Measurements from ENCODE around the gene TMEM219.
"Not testable (repeated sequence)": the region's sequence is repeated elsewhere in the genome, so short reads cannot be mapped to it uniquely, and the experiment has no call there.

DNA sequence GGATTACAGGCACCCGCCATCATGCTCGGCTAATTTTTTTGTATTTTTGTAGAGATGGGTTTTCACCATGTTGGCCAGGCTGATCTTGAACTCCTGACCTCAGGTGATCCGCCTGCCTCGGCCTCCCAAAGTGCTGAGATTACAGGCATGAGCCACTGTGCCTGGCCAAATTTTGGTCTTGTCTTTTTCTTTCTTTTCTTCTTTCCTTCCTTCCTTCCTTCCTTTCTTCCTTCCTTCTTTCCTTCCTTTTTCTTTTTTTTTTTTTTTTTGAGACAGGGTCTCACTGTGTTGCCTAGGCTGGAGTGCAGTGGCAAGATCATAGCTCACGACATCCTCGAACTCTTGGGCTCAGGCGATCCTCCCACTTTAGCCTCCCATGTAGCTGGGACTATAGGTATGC is 53.6 kb downstream of the TMEM219 start:
- TF ChIP-seq, protein P1, sequence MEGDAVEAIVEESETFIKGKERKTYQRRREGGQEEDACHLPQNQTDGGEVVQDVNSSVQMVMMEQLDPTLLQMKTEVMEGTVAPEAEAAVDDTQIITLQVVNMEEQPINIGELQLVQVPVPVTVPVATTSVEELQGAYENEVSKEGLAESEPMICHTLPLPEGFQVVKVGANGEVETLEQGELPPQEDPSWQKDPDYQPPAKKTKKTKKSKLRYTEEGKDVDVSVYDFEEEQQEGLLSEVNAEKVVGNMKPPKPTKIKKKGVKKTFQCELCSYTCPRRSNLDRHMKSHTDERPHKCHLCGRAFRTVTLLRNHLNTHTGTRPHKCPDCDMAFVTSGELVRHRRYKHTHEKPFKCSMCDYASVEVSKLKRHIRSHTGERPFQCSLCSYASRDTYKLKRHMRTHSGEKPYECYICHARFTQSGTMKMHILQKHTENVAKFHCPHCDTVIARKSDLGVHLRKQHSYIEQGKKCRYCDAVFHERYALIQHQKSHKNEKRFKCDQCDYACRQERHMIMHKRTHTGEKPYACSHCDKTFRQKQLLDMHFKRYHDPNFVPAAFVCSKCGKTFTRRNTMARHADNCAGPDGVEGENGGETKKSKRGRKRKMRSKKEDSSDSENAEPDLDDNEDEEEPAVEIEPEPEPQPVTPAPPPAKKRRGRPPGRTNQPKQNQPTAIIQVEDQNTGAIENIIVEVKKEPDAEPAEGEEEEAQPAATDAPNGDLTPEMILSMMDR (IDR thresholded peaks at IDR 0.05; ENCODE audit: insufficient read depth, low read length): not testable (repeated sequence)
- TF ChIP-seq POLR2AphosphoS5, GABPA (IDR thresholded peaks at IDR 0.05; ENCODE audit: low read depth): not testable (repeated sequence)
- TF ChIP-seq, protein P2, sequence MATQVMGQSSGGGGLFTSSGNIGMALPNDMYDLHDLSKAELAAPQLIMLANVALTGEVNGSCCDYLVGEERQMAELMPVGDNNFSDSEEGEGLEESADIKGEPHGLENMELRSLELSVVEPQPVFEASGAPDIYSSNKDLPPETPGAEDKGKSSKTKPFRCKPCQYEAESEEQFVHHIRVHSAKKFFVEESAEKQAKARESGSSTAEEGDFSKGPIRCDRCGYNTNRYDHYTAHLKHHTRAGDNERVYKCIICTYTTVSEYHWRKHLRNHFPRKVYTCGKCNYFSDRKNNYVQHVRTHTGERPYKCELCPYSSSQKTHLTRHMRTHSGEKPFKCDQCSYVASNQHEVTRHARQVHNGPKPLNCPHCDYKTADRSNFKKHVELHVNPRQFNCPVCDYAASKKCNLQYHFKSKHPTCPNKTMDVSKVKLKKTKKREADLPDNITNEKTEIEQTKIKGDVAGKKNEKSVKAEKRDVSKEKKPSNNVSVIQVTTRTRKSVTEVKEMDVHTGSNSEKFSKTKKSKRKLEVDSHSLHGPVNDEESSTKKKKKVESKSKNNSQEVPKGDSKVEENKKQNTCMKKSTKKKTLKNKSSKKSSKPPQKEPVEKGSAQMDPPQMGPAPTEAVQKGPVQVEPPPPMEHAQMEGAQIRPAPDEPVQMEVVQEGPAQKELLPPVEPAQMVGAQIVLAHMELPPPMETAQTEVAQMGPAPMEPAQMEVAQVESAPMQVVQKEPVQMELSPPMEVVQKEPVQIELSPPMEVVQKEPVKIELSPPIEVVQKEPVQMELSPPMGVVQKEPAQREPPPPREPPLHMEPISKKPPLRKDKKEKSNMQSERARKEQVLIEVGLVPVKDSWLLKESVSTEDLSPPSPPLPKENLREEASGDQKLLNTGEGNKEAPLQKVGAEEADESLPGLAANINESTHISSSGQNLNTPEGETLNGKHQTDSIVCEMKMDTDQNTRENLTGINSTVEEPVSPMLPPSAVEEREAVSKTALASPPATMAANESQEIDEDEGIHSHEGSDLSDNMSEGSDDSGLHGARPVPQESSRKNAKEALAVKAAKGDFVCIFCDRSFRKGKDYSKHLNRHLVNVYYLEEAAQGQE (IDR thresholded peaks at IDR 0.05; ENCODE audit: insufficient replicate concordance, low read depth): not testable (repeated sequence)
